HEK293 (cell line): ENCODE measurements around the gene CDK14.

Experiments used
- CTCF ChIA-PET: fragments of 350-600 bp; formaldehyde crosslinking; extraction: SDS; loops from one replicate; lab custom pipeline; 2021; ENCODE audit warnings: antibody characterized with exemption; lab: Yijun Ruan, JAX
- POLR2A ChIA-PET: fragments of 300-600 bp; formaldehyde crosslinking; extraction: SDS; loops from one replicate; lab custom pipeline; 2020; ENCODE audit warnings: antibody characterized with exemption, inconsistent platforms; lab: Yijun Ruan, JAX
- H3K27ac ChIP-seq: fragments of 200-500 bp; sonication (Bioruptor generic); 2 replicates; pipeline ENCODE4 v1.5.1; 2014; ENCODE audit warnings: low read depth, low read length, control low read depth, inconsistent platforms; ENCODE audit errors: extremely low read depth
- H3K36me3 ChIP-seq, 2 experiments: fragments of 200-500 bp in 1 of 2; sonication (Bioruptor generic) in 1 of 2; 1 replicate in 1 of 2; 2 replicates in 1 of 2; pipeline ENCODE4 v1.5.1; 2014 to 2017; ENCODE audit warnings: inconsistent platforms in 2 of 2, low read length in 2 of 2; ENCODE audit not compliant: control insufficient read depth in 2 of 2, insufficient read depth in 1 of 2
- H3K4me1 ChIP-seq: fragments of 200-500 bp; sonication (Bioruptor generic); 2 replicates; pipeline ENCODE4 v1.5.1; 2014; ENCODE audit warnings: mild to moderate bottlenecking, low read length, inconsistent platforms; ENCODE audit not compliant: control insufficient read depth, insufficient read depth
- H3K4me3 ChIP-seq: 2 replicates; pipeline ENCODE4 v1.5.1; 2011; ENCODE audit warnings: low read depth, mild to moderate bottlenecking, control low read depth, low read length, moderate library complexity
- H3K9me3 ChIP-seq: fragments of 200-500 bp; sonication (Bioruptor generic); 2 replicates; pipeline ENCODE4 v1.5.1; 2014; ENCODE audit warnings: low read depth, low read length, inconsistent platforms; ENCODE audit not compliant: control insufficient read depth, insufficient read depth
- OVOL3 ChIP-seq: fragments of 450-650 bp; formaldehyde crosslinking; IDR thresholded peaks from 2 replicates; pipeline ENCODE4 v1.5.1; 2016; ENCODE audit warnings: missing biosample characterization, missing genetic modification characterization
- ZBTB44 ChIP-seq: fragments of 450-650 bp; IDR thresholded peaks from 2 replicates; pipeline ENCODE4 v1.5.1; 2018; ENCODE audit warnings: missing biosample characterization, mild to moderate bottlenecking, missing genetic modification characterization
- ZBTB6 ChIP-seq: fragments of 450-650 bp; formaldehyde crosslinking; IDR thresholded peaks from 2 replicates; pipeline ENCODE4 v1.5.1; 2017; ENCODE audit warnings: missing biosample characterization, missing genetic modification characterization
- ZEB2 ChIP-seq: fragments of 450-650 bp; formaldehyde crosslinking; IDR thresholded peaks from 2 replicates; pipeline ENCODE4 v1.5.1; 2016; ENCODE audit warnings: missing biosample characterization, missing genetic modification characterization
- ZFP41 ChIP-seq: fragments of 450-650 bp; formaldehyde crosslinking; IDR thresholded peaks from 2 replicates; pipeline ENCODE4 v1.5.1; 2016; ENCODE audit warnings: missing biosample characterization, missing genetic modification characterization, borderline replicate concordance
- ZNF132 ChIP-seq: fragments of 450-650 bp; formaldehyde crosslinking; IDR thresholded peaks from 2 replicates; pipeline ENCODE4 v1.5.1; 2017; ENCODE audit warnings: missing biosample characterization, missing genetic modification characterization, borderline replicate concordance
- ZNF140 ChIP-seq: fragments of 450-650 bp; formaldehyde crosslinking; IDR thresholded peaks from 2 replicates; pipeline ENCODE4 v1.5.1; 2016; ENCODE audit warnings: missing biosample characterization, missing genetic modification characterization
- ZNF248 ChIP-seq: fragments of 450-650 bp; formaldehyde crosslinking; IDR thresholded peaks from 2 replicates; pipeline ENCODE4 v1.5.1; 2017; ENCODE audit warnings: missing biosample characterization, missing genetic modification characterization
- ZNF354C ChIP-seq: fragments of 450-650 bp; formaldehyde crosslinking; IDR thresholded peaks from 2 replicates; pipeline ENCODE4 v1.5.1; 2016; ENCODE audit warnings: missing biosample characterization, missing genetic modification characterization, low read depth, borderline replicate concordance
- ZNF473 ChIP-seq: fragments of 450-650 bp; formaldehyde crosslinking; IDR thresholded peaks from 2 replicates; pipeline ENCODE4 v1.5.1; 2017; ENCODE audit warnings: missing biosample characterization, missing genetic modification characterization
- ZNF514 ChIP-seq: fragments of 450-650 bp; formaldehyde crosslinking; IDR thresholded peaks from 2 replicates; pipeline ENCODE4 v1.5.1; 2016; ENCODE audit warnings: missing biosample characterization, missing genetic modification characterization
- ZNF776 ChIP-seq: fragments of 450-650 bp; formaldehyde crosslinking; IDR thresholded peaks from 2 replicates; pipeline ENCODE4 v1.5.0; 2017; ENCODE audit warnings: missing biosample characterization, missing genetic modification characterization, borderline replicate concordance
- ZSCAN16 ChIP-seq: fragments of 450-650 bp; formaldehyde crosslinking; IDR thresholded peaks from 2 replicates; pipeline ENCODE4 v1.5.1; 2016; ENCODE audit warnings: missing biosample characterization, missing genetic modification characterization
- ZSCAN18 ChIP-seq: fragments of 450-650 bp; formaldehyde crosslinking; IDR thresholded peaks from 2 replicates; pipeline ENCODE4 v1.5.1; 2016; ENCODE audit warnings: missing biosample characterization, missing genetic modification characterization
- TF ChIP-seq, protein P1 (sequence below): fragments of 450-650 bp; formaldehyde crosslinking; IDR thresholded peaks from 2 replicates; pipeline ENCODE4 v1.5.1; 2016; ENCODE audit warnings: missing biosample characterization, missing genetic modification characterization
- TF ChIP-seq, protein P2 (sequence below): fragments of 450-650 bp; formaldehyde crosslinking; optimal IDR thresholded peaks from 2 replicates; pipeline ENCODE3; 2016; ENCODE audit warnings: missing biosample characterization, mild to moderate bottlenecking, missing genetic modification characterization

CDK14 gene

GRCh38 chr7:90817846-90818245 lies 221.7 kb downstream of the CDK14 start:
- Histone ChIP-seq H3K4me3 (no peak overlapping the region), H3K9me3 (no peaks in the 10 kb centered on the region), H3K27ac (no peak overlapping the region), H3K4me1 (peaks cover 14% of the 10 kb centered on the region; the same call in 1 of the 2 replicates), H3K36me3 (no peaks in the 10 kb centered on the region)
- TF ChIP-seq ZNF354C (no peak), ZNF776 (no peak), ZNF132 (no peak), ZBTB44 (no peak)
- TF ChIP-seq, protein P1, sequence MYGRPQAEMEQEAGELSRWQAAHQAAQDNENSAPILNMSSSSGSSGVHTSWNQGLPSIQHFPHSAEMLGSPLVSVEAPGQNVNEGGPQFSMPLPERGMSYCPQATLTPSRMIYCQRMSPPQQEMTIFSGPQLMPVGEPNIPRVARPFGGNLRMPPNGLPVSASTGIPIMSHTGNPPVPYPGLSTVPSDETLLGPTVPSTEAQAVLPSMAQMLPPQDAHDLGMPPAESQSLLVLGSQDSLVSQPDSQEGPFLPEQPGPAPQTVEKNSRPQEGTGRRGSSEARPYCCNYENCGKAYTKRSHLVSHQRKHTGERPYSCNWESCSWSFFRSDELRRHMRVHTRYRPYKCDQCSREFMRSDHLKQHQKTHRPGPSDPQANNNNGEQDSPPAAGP (tag by site-specific recombination) = no peak
- ChIA-PET POLR2A (no interaction called here), CTCF (interaction anchor here (1.1 to 1.4 kb wide), 2 partner anchors 19 to 217 kb away, joined by 3 to 4 read pairs; no protein-coding TSS in a partner anchor)

DNA sequence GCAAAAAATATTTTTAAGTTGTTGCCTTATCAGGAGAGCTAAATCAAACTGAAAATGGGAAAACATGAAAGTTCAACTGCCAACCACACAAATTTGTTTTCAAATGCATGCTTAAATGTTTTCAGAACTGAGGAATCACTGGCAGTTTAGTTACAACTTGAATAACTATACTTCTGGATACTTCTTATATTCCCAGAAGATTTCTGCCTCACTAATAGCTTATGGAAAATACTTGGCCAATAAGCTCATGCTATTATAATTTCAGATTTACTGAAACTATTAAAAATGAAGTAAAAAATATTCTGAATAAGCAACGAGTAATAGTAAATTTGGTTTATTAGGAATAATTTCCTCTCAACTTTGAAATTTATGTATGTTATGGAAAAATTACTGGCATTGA lies 222.2 kb downstream of the CDK14 start:
- H3K4me1 ChIP-seq = peaks cover 14% of the 10 kb centered on the region; the same call in 1 of the 2 replicates
- H3K27ac ChIP-seq = no peak overlapping the region
- ChIA-PET POLR2A (no interaction called here), CTCF (interaction anchor here (1.1 kb wide), 1 partner anchor 18 kb away, joined by 3 read pairs; no protein-coding TSS in a partner anchor)
- H3K36me3 ChIP-seq = no peaks in the 10 kb centered on the region
- no peaks in the 10 kb centered on the region for H3K9me3 ChIP-seq
- no peak overlapping the region for H3K4me3 ChIP-seq
- no peak for TF ChIP-seq ZSCAN16 (tag by site-specific recombination)

DNA sequence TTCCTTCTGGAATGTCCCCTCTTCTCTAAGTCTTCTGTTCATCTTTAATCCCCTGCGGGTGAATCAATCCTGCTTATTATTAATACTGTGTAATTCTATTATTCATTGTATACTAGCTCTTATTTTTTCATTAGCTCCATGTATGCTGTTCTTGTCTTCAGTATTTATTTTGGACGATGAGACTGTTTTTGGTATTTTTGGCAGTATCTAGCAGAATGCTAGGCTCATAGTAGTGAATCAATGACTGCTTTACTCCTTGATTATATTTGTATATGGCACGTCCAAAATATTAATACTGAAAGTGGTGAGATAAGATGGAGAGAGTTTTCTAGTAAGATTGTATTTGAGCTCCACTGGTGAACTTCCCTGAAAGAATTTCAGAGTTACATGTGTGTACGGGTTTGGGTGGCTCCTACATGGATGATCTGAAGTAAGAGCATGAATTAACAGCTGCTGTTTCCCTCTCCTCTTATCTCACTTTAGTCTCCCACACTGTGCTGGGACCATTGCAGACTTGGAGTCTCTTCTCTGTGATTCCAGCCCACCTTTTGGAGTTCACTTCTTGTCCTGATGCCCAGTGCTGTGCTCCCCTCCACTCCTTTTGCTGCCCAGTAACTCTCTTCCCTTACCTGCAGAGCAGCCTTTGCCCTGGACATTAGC lies 226.0 kb downstream of the CDK14 start:
- CTCF ChIA-PET = no interaction called here

DNA sequence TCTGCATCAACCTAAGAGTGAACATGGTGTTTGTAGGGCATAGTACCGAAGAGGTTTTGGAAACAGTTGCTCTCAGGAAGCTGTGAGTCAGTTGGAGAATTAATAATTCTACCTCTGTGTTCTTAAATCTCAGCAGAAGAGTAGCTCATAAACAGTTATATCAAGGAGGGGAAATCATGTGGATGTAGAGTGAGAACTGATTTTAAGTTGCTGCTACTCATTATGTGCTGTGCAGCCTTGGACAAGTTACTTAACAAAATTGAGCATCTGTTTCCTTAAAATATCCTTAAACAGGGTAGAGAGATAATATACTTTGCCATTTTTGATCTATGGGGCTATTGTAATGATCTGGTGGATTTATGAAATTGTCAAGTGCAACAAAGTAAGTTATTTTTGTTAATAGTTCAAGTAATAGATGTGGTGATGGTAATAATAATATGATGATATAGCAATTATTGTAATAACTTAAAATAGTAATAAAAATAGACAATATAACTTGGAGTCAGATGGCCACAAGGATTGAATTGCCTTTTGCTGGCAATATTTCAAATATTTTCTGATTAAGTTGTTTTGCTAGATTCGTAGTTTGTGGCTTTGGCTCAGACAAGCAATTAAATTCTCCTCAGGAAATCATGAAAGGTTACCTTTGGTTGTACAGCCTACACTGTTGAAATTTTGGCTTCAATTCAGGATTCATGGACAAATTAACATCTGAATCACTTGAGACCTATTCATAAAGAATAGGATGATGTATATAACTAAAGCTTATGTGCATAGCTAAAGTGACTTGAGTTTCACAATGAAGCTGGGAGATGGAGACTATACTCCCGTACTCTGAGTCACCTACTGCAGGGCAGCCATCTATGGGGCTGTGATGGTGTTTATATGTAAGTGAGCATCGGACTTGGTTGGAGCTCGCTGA lies 228.5 kb downstream of the CDK14 start:
- Histone ChIP-seq H3K36me3 (no peaks in the 10 kb centered on the region), H3K4me1 (no peaks in the 10 kb centered on the region), H3K4me3 (no peak overlapping the region), H3K9me3 (no peaks in the 10 kb centered on the region; the same call in 1 of the 2 replicates), H3K27ac (no peak overlapping the region)
- POLR2A ChIA-PET = no interaction called here
- CTCF ChIA-PET = no interaction called here
- TF ChIP-seq ZSCAN18 (tag by site-specific recombination) (no peak), ZFP41 (no peak), OVOL3 (no peak), ZNF514 (tag by site-specific recombination) (no peak)
- TF ChIP-seq, protein P2, sequence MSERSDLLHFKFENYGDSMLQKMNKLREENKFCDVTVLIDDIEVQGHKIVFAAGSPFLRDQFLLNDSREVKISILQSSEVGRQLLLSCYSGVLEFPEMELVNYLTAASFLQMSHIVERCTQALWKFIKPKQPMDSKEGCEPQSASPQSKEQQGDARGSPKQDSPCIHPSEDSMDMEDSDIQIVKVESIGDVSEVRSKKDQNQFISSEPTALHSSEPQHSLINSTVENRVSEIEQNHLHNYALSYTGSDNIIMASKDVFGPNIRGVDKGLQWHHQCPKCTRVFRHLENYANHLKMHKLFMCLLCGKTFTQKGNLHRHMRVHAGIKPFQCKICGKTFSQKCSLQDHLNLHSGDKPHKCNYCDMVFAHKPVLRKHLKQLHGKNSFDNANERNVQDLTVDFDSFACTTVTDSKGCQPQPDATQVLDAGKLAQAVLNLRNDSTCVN (tag by site-specific recombination) = no peak

More for the DNA sequence above, 226.0 kb downstream of the CDK14 start:
- H3K27ac ChIP-seq = no peak overlapping the region
- H3K9me3 ChIP-seq = no peaks in the 10 kb centered on the region
- POLR2A ChIA-PET = no interaction called here
- H3K4me3 ChIP-seq = no peak overlapping the region
- H3K4me1 ChIP-seq = peaks cover 10% of the 10 kb centered on the region; the same call in 1 of the 2 replicates
- TF ChIP-seq ZEB2 (tag by site-specific recombination) (no peak), ZBTB6 (tag by site-specific recombination) (no peak), ZNF473 (tag by site-specific recombination) (no peak), ZNF248 (tag by site-specific recombination) (no peak), ZNF140 (no peak)
- no peaks in the 10 kb centered on the region for H3K36me3 ChIP-seq
